WTC11 (cell line): ENCODE results near the gene OGFOD3. TPM values are rescaled to one million over a fixed set of nuclear protein-coding genes. Genes with fewer than 3 reads are reported as not detected.

Experiments
- ATAC-seq: fragments of 200-7000 bp; cut with Tn5 transposase; 2 replicates; pipeline ENCODE4 v1.10.0; 2021; ENCODE audit warnings: mild to moderate bottlenecking, moderate library complexity
- CTCF ChIA-PET: fragments of 300-600 bp; sonication (Branson Sonifier 250); formaldehyde crosslinking; loops from one replicate; lab custom pipeline; 2021; ENCODE audit warnings: antibody characterized with exemption; lab: Charles Lee
- POLR2A ChIA-PET: fragments of 350-600 bp; sonication (Branson Sonifier 250); formaldehyde crosslinking; loops from one replicate; lab custom pipeline; 2021; ENCODE audit warnings: antibody characterized with exemption; lab: Charles Lee
- DNase-seq: peaks from one replicate; pipeline ENCODE4 v3.0.0; 2021; ENCODE audit warnings: low spot score
- H3K27ac Mint-ChIP-seq: 2 replicates; pipeline ENCODE4 v1.8.0; 2021; ENCODE audit warnings: mixed read lengths
- H3K27me3 Mint-ChIP-seq: 2 replicates; pipeline ENCODE4 v1.8.0; 2021; ENCODE audit warnings: low read depth, mild to moderate bottlenecking, moderate library complexity, mixed read lengths
- H3K36me3 Mint-ChIP-seq: 2 replicates; pipeline ENCODE4 v1.8.0; 2021; ENCODE audit warnings: mixed read lengths
- H3K4me1 Mint-ChIP-seq: 2 replicates; pipeline ENCODE4 v1.8.0; 2022; ENCODE audit warnings: mixed read lengths
- H3K4me3 Mint-ChIP-seq: 2 replicates; pipeline ENCODE4 v1.8.0; 2021; ENCODE audit warnings: mild to moderate bottlenecking, moderate library complexity, mixed read lengths
- H3K9me3 Mint-ChIP-seq: 2 replicates; pipeline ENCODE4 v1.8.0; 2021; ENCODE audit warnings: mixed read lengths
- GABPB1 ChIP-seq: sonication (generic); formaldehyde crosslinking; IDR thresholded peaks from 2 replicates; pipeline ENCODE4 v1.8.1; 2023; ENCODE audit warnings: mild to moderate bottlenecking, missing genetic modification reagents
- JUN ChIP-seq: sonication (generic); formaldehyde crosslinking; IDR thresholded peaks from 2 replicates; pipeline ENCODE4 v1.8.0; 2023; ENCODE audit warnings: mild to moderate bottlenecking, missing genetic modification reagents
- NFYB ChIP-seq: sonication (generic); formaldehyde crosslinking; conservative IDR thresholded peaks from 2 replicates; pipeline ENCODE4 v1.8.0; 2022; ENCODE audit warnings: low read depth, missing genetic modification reagents
- NR3C1 ChIP-seq: sonication (generic); formaldehyde crosslinking; conservative IDR thresholded peaks from 2 replicates; pipeline ENCODE4 v1.8.1; 2023; ENCODE audit warnings: low read depth, mild to moderate bottlenecking, missing genetic modification reagents
- OVOL2 ChIP-seq: fragments of 250-450 bp; sonication (Bioruptor Pico); IDR thresholded peaks from 2 replicates; pipeline ENCODE4 v1.9.0; 2021; ENCODE audit warnings: mild to moderate bottlenecking, borderline replicate concordance
- PREB ChIP-seq: sonication (generic); formaldehyde crosslinking; IDR thresholded peaks from 2 replicates; pipeline ENCODE4 v1.8.1; 2022; ENCODE audit warnings: mild to moderate bottlenecking, missing genetic modification reagents, moderate library complexity, borderline replicate concordance
- SMAD4 ChIP-seq: sonication (generic); formaldehyde crosslinking; IDR thresholded peaks from 2 replicates; pipeline ENCODE4 v1.8.0; 2022; ENCODE audit warnings: mild to moderate bottlenecking, missing genetic modification reagents
- ZNF219 ChIP-seq: sonication (generic); formaldehyde crosslinking; IDR thresholded peaks from 2 replicates; pipeline ENCODE4 v1.8.0; 2023; ENCODE audit warnings: missing genetic modification reagents, mild to moderate bottlenecking, borderline replicate concordance
- ZNF317 ChIP-seq: sonication (generic); formaldehyde crosslinking; IDR thresholded peaks from 2 replicates; pipeline ENCODE4 v1.8.1; 2023; ENCODE audit warnings: low read depth, mild to moderate bottlenecking, moderate library complexity, missing genetic modification reagents, borderline replicate concordance
- ZNF396 ChIP-seq: fragments of 250-450 bp; sonication (Bioruptor Pico); IDR thresholded peaks from 2 replicates; pipeline ENCODE4 v1.8.0; 2021; ENCODE audit warnings: mild to moderate bottlenecking, moderate library complexity, borderline replicate concordance
- ZNF423 ChIP-seq: fragments of 250-450 bp; sonication (Bioruptor Pico); IDR thresholded peaks from 2 replicates; pipeline ENCODE4 v2.1.2; 2022; ENCODE audit warnings: mild to moderate bottlenecking, moderate library complexity
- ZSCAN18 ChIP-seq: fragments of 250-450 bp; sonication (Bioruptor Pico); IDR thresholded peaks from 2 replicates; pipeline ENCODE4 v2.1.2; 2022; ENCODE audit warnings: mild to moderate bottlenecking, moderate library complexity
- total RNA-seq: library from RNA; stranded (reverse); gene quantifications from 3 replicates; pipeline ENCODE4 v1.2.3, GENCODE V29; 2021
- TF ChIP-seq, protein P1 (sequence below): sonication (generic); formaldehyde crosslinking; IDR thresholded peaks from 2 replicates; pipeline ENCODE4 v1.8.0; 2022; ENCODE audit warnings: missing genetic modification reagents
- TF ChIP-seq, protein P2 (sequence below): sonication (generic); formaldehyde crosslinking; IDR thresholded peaks from 2 replicates; pipeline ENCODE4 v1.8.1; 2023; ENCODE audit warnings: mild to moderate bottlenecking, missing genetic modification reagents
- TF ChIP-seq, protein P3 (sequence below): sonication (generic); formaldehyde crosslinking; IDR thresholded peaks from 2 replicates; pipeline ENCODE4 v1.8.1; 2023; ENCODE audit warnings: mild to moderate bottlenecking, missing genetic modification reagents
- TF ChIP-seq, protein P4 (sequence below): sonication (generic); formaldehyde crosslinking; IDR thresholded peaks from 2 replicates; pipeline ENCODE4 v1.8.0; 2023; ENCODE audit warnings: missing genetic modification reagents

The OGFOD3 gene
- total RNA-seq, 1 experiment from 2014 or later, result 20.4 TPM

GRCh38 chr17:82441691-82442487 is 23.5 kb upstream of the OGFOD3 start:
- Mint-ChIP-seq H3K9me3 (no peaks in the 10 kb centered on the region), H3K36me3 (peaks cover 4% of the 10 kb centered on the region; the same call in 1 of the 2 replicates), H3K4me1 (peaks cover 13% of the 10 kb centered on the region), H3K4me3 (no peak overlapping the region), H3K27ac (no peak overlapping the region), H3K27me3 (no peaks in the 10 kb centered on the region)
- ChIA-PET POLR2A (no interaction called here), CTCF (interaction anchor here (1.3 kb wide), 1 partner anchor 17 kb away, joined by 5 read pairs; no protein-coding TSS in a partner anchor)
- TF ChIP-seq NR3C1 (CRISPR knock-in tag) (no peak), JUN (0 out of 2 replicates have a peak, but pooled peaks have one; percentile 20)
- DNase-seq (no peak), ATAC-seq (peak; percentile 17; the same call in 1 of the 2 replicates)

DNA sequence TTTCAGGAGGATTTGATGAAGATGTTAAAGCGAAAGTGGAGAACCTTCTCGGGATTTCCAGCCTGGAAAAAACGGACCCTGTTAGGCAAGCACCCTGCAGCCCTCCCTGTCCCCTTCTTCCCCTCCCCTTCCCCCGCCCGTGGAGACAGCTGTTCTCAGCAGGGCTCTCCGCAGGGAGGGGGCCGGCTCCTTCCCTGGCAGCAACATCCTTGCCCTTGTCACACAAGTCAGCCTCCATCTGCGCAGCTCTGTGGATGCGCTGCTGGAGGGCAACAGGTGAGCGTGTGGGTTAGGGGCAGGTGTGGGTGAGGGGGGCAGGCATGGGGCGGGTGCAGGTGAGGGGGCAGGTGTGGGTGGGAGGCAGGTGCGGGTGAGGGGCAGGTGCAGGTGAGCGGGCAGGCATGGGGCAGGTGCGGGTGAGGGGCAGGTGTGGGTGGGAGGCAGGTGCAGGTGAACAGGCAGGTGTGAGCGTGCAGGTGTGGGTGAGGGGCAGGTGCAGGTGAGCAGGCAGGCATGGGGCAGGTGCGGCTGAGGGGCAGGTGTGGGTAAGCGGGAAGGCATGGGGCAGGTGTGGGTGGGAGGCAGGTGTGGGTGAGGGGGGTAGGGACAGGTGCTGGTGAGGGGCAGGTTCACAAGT is 22.7 kb upstream of the OGFOD3 start:
- ATAC-seq (peak; percentile 7; the same call in 1 of the 2 replicates), DNase-seq (peak; percentile 47)
- Mint-ChIP-seq H3K27ac (no peak overlapping the region), H3K4me1 (peaks cover 13% of the 10 kb centered on the region), H3K27me3 (no peaks in the 10 kb centered on the region), H3K4me3 (no peak overlapping the region), H3K36me3 (peaks cover 4% of the 10 kb centered on the region; the same call in 1 of the 2 replicates), H3K9me3 (no peaks in the 10 kb centered on the region)
- TF ChIP-seq ZNF396 (no peak), PREB (CRISPR knock-in tag) (no peak), ZNF423 (CRISPR knock-in tag) (peak; percentile 54; the same call in 1 of the 2 replicates), NR3C1 (CRISPR knock-in tag) (no peak)
- CTCF ChIA-PET, result interaction anchor here (0.7 to 1.3 kb wide), 2 partner anchors 16 to 40 kb away, joined by 3 to 5 read pairs; no protein-coding TSS in a partner anchor
- POLR2A ChIA-PET, result interaction anchor here (0.6 kb wide), 1 partner anchor 962 kb away, joined by 3 read pairs; no protein-coding TSS in a partner anchor

DNA sequence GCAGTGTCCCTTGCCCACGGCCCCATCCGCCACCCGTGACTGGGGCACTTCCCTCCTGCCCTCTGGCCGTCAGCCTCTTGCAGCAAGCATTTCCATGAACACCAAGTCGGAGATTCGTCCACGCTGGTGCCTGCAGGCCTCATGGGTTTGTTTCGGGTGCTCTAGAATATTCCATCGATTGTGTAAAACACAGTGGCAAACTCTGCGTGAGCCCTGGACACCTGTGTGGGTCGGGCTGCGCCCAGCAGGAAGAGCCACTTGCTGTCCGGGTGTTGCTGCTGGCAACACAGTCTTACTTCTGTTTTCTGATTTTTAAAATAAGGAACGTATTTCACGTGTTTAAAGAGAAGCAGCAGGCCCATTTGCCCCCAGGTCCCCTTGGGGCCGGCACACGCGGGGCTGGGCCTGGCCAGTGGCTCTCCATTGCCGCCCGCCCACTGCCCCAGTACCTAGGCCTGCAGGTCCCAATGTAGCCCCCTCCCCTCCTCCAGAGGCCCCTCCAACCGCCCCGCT is 22.1 kb upstream of the OGFOD3 start:
- peak overlapping the region; percentile 51; the same call in 1 of the 2 replicates for H3K27ac Mint-ChIP-seq
- CTCF ChIA-PET, result interaction anchor here (0.7 kb wide), 1 partner anchor 40 kb away, joined by 3 read pairs; no protein-coding TSS in a partner anchor
- H3K36me3 Mint-ChIP-seq, result peaks cover 4% of the 10 kb centered on the region; the same call in 1 of the 2 replicates
- H3K27me3 Mint-ChIP-seq, result no peaks in the 10 kb centered on the region
- TF ChIP-seq OVOL2, result no peak
- TF ChIP-seq, protein P1, sequence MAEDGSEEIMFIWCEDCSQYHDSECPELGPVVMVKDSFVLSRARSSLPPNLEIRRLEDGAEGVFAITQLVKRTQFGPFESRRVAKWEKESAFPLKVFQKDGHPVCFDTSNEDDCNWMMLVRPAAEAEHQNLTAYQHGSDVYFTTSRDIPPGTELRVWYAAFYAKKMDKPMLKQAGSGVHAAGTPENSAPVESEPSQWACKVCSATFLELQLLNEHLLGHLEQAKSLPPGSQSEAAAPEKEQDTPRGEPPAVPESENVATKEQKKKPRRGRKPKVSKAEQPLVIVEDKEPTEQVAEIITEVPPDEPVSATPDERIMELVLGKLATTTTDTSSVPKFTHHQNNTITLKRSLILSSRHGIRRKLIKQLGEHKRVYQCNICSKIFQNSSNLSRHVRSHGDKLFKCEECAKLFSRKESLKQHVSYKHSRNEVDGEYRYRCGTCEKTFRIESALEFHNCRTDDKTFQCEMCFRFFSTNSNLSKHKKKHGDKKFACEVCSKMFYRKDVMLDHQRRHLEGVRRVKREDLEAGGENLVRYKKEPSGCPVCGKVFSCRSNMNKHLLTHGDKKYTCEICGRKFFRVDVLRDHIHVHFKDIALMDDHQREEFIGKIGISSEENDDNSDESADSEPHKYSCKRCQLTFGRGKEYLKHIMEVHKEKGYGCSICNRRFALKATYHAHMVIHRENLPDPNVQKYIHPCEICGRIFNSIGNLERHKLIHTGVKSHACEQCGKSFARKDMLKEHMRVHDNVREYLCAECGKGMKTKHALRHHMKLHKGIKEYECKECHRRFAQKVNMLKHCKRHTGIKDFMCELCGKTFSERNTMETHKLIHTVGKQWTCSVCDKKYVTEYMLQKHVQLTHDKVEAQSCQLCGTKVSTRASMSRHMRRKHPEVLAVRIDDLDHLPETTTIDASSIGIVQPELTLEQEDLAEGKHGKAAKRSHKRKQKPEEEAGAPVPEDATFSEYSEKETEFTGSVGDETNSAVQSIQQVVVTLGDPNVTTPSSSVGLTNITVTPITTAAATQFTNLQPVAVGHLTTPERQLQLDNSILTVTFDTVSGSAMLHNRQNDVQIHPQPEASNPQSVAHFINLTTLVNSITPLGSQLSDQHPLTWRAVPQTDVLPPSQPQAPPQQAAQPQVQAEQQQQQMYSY (CRISPR knock-in tag), result no peak
- no peak for TF ChIP-seq ZNF317
- no peak for TF ChIP-seq NFYB
- TF ChIP-seq ZSCAN18, result no peak
- TF ChIP-seq ZNF219 (CRISPR knock-in tag), result no peak
- TF ChIP-seq, protein P2, sequence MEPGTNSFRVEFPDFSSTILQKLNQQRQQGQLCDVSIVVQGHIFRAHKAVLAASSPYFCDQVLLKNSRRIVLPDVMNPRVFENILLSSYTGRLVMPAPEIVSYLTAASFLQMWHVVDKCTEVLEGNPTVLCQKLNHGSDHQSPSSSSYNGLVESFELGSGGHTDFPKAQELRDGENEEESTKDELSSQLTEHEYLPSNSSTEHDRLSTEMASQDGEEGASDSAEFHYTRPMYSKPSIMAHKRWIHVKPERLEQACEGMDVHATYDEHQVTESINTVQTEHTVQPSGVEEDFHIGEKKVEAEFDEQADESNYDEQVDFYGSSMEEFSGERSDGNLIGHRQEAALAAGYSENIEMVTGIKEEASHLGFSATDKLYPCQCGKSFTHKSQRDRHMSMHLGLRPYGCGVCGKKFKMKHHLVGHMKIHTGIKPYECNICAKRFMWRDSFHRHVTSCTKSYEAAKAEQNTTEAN, result no peak
- TF ChIP-seq, protein P3, sequence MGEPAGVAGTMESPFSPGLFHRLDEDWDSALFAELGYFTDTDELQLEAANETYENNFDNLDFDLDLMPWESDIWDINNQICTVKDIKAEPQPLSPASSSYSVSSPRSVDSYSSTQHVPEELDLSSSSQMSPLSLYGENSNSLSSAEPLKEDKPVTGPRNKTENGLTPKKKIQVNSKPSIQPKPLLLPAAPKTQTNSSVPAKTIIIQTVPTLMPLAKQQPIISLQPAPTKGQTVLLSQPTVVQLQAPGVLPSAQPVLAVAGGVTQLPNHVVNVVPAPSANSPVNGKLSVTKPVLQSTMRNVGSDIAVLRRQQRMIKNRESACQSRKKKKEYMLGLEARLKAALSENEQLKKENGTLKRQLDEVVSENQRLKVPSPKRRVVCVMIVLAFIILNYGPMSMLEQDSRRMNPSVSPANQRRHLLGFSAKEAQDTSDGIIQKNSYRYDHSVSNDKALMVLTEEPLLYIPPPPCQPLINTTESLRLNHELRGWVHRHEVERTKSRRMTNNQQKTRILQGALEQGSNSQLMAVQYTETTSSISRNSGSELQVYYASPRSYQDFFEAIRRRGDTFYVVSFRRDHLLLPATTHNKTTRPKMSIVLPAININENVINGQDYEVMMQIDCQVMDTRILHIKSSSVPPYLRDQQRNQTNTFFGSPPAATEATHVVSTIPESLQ (CRISPR knock-in tag), result no peak
- TF ChIP-seq, protein P4, sequence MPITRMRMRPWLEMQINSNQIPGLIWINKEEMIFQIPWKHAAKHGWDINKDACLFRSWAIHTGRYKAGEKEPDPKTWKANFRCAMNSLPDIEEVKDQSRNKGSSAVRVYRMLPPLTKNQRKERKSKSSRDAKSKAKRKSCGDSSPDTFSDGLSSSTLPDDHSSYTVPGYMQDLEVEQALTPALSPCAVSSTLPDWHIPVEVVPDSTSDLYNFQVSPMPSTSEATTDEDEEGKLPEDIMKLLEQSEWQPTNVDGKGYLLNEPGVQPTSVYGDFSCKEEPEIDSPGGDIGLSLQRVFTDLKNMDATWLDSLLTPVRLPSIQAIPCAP (CRISPR knock-in tag), result no peak
- no peak for TF ChIP-seq GABPB1
- no peak for TF ChIP-seq SMAD4
- POLR2A ChIA-PET, result interaction anchor here (0.6 kb wide), 1 partner anchor 961 kb away, joined by 3 read pairs; no protein-coding TSS in a partner anchor
- H3K4me3 Mint-ChIP-seq, result no peak overlapping the region
- H3K9me3 Mint-ChIP-seq, result no peaks in the 10 kb centered on the region
- ATAC-seq, result peak; percentile 7; the same call in 1 of the 2 replicates
- H3K4me1 Mint-ChIP-seq, result peaks cover 13% of the 10 kb centered on the region
- no peak for DNase-seq
